ENCODE measurements around the gene CAMLG. TPM values are rescaled to one million over a fixed set of nuclear protein-coding genes. Genes with fewer than 3 reads are reported as not detected.

CAMLG gene
- total RNA-seq, 1 donor from 2014 or later = 20.2 TPM

GRCh38 chr5:134798468-134798867 lies 60.1 kb downstream of the CAMLG start:
- intact Hi-C loops (cut with micrococcal nuclease) = no loop called here
- Histone ChIP-seq H3K27me3 (ENCODE audit: low read depth) (no peaks in the 10 kb centered on the region), H3K36me3 (peaks cover 80% of the 10 kb centered on the region), H3K4me1 (no peaks in the 10 kb centered on the region), H3K27ac (replicated peaks) (no peak overlapping the region), H3K9me3 (replicated peaks) (no peaks in the 10 kb centered on the region), H3K4me3 (no peak overlapping the region)
- DNase-seq = no peak
- no peak for TF ChIP-seq CTCF (IDR thresholded peaks at IDR 0.05; ENCODE audit: borderline replicate concordance)

Other genes with a start within 250 kb of the CAMLG start
- gene JADE2, start 212.9 kb upstream of the CAMLG start, total RNA-seq = 26.3 TPM
- 93.5 TPM for gene SAR1B, start 105.7 kb upstream of the CAMLG start, total RNA-seq
- 7.5 TPM for gene SEC24A, start 89.8 kb upstream of the CAMLG start, total RNA-seq
- gene DDX46, start 20.2 kb downstream of the CAMLG start, total RNA-seq = 24.4 TPM
- gene C5orf24, start 107.4 kb downstream of the CAMLG start, total RNA-seq = 24.9 TPM
- 49.5 TPM for gene TXNDC15, start 135.8 kb downstream of the CAMLG start, total RNA-seq
- gene PCBD2, start 166.6 kb downstream of the CAMLG start, total RNA-seq = 26.3 TPM
- 0.49 TPM for gene CATSPER3, start 229.4 kb downstream of the CAMLG start, total RNA-seq

All from left ventricle myocardium inferior (tissue), 1 donor.